ENCODE results near the gene EDC4.

The EDC4 gene

DNA sequence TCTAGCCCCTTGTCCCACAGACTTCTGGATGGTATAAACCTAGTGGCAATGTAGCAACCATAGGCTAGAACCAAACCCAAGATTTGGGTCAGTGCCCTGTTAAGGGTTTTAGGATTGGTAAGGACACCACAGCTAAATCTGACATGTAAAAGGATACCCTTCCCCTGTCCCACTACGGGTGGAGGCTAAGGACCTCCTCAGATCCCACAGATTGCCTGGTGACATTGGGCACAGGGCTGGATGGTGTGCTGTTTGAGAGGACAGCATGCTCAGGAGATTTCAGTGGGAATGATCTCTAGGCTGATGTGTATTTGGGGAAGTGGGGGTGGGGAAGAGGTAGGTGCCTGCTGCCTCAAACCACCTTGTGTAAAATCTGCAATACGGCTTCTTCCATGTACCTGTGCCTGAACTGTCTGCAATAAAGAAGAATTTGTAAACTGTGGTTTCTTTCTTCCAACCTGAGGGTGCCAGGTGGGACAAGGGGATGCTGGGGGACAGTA lies 671 bp upstream of the EDC4 start:
- Histone ChIP-seq H3K4me1 (ENCODE audit: control insufficient read depth, insufficient read depth, low read length) (no peaks in the 10 kb centered on the region), H3K9me3 (ENCODE audit: control insufficient read depth, insufficient read depth, low read depth, low read length) (no peaks in the 10 kb centered on the region), H3K27ac (ENCODE audit: extremely low read depth, low read depth, low read length) (no peak overlapping the region; the same call in 1 of the 2 replicates), H3K36me3 (ENCODE audit: control insufficient read depth in 2 of 2, insufficient read depth in 1 of 2, low read length in 2 of 2) (peaks cover 10 to 78% of the 10 kb centered on the region in 2 experiments), H3K4me3 (ENCODE audit: low read depth, low read length) (no peak overlapping the region)
- ChIA-PET CTCF (interaction anchor here (0.6 to 1.9 kb wide), 3 partner anchors 12 to 208 kb away, joined by 3 to 8 read pairs (median 6); partner anchors contain the start of gene NRN1L), POLR2A (interaction anchor here (0.6 to 1.1 kb wide), 4 partner anchors 10 to 64 kb away, joined by 3 to 5 read pairs (median 3); partner anchors contain the start of gene NUTF2)
- TF ChIP-seq ZNF707 (tag by site-specific recombination; IDR thresholded peaks at IDR 0.05) (no peak), ZFP3 (tag by site-specific recombination; IDR thresholded peaks at IDR 0.05; ENCODE audit: low read depth) (no peak), ZNF621 (tag by site-specific recombination; IDR thresholded peaks at IDR 0.05) (no peak)

- Histone ChIP-seq H3K27ac (ENCODE audit: extremely low read depth, low read depth, low read length) (peak overlapping the region; percentile 63; the same call in 1 of the 2 replicates), H3K9me3 (ENCODE audit: control insufficient read depth, insufficient read depth, low read depth, low read length) (no peaks in the 10 kb centered on the region), H3K4me3 (ENCODE audit: low read depth, low read length) (peak overlapping the region; percentile 79), H3K4me1 (ENCODE audit: control insufficient read depth, insufficient read depth, low read length) (no peaks in the 10 kb centered on the region), H3K36me3 (ENCODE audit: control insufficient read depth in 2 of 2, insufficient read depth in 1 of 2, low read length in 2 of 2) (peaks cover 5 to 78% of the 10 kb centered on the region in 2 experiments)
- TF ChIP-seq KLF1 (tag by site-specific recombination; IDR thresholded peaks at IDR 0.05), result peak; percentile 79
- TF ChIP-seq ZNF391 (tag by site-specific recombination; IDR thresholded peaks at IDR 0.05; ENCODE audit: borderline replicate concordance, low read depth), result no peak
- peak; percentile 69; the same call in 1 of the 2 replicates for TF ChIP-seq EGR2 (tag by site-specific recombination; IDR thresholded peaks at IDR 0.05; ENCODE audit: low read depth)
- TF ChIP-seq ZNF558 (tag by site-specific recombination; IDR thresholded peaks at IDR 0.05), result no peak
- no peak; the same call in 1 of the 2 replicates for TF ChIP-seq ZFP69B (tag by site-specific recombination; IDR thresholded peaks at IDR 0.05)
- no peak for TF ChIP-seq ZIC2 (tag by site-specific recombination; IDR thresholded peaks at IDR 0.05)
- peak; percentile 23; the same call in 1 of the 2 replicates for TF ChIP-seq ZNF341 (tag by site-specific recombination; IDR thresholded peaks at IDR 0.05; ENCODE audit: low read depth)
- TF ChIP-seq ZNF670 (tag by site-specific recombination; IDR thresholded peaks at IDR 0.05; ENCODE audit: low read depth), result no peak
- TF ChIP-seq ZNF791 (tag by site-specific recombination; IDR thresholded peaks at IDR 0.05), result no peak
- TF ChIP-seq ZBTB8A (tag by site-specific recombination; IDR thresholded peaks at IDR 0.05), result peak; percentile 68; the same call in 1 of the 2 replicates
- TF ChIP-seq SCRT2 (tag by site-specific recombination; IDR thresholded peaks at IDR 0.05), result no peak
- no peak for TF ChIP-seq ZSCAN5A (tag by site-specific recombination; IDR thresholded peaks at IDR 0.05)
- no peak for TF ChIP-seq BCL11B (tag by site-specific recombination; IDR thresholded peaks at IDR 0.05; ENCODE audit: low read depth)
- TF ChIP-seq, protein P1, sequence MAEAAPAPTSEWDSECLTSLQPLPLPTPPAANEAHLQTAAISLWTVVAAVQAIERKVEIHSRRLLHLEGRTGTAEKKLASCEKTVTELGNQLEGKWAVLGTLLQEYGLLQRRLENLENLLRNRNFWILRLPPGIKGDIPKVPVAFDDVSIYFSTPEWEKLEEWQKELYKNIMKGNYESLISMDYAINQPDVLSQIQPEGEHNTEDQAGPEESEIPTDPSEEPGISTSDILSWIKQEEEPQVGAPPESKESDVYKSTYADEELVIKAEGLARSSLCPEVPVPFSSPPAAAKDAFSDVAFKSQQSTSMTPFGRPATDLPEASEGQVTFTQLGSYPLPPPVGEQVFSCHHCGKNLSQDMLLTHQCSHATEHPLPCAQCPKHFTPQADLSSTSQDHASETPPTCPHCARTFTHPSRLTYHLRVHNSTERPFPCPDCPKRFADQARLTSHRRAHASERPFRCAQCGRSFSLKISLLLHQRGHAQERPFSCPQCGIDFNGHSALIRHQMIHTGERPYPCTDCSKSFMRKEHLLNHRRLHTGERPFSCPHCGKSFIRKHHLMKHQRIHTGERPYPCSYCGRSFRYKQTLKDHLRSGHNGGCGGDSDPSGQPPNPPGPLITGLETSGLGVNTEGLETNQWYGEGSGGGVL (tag by site-specific recombination; IDR thresholded peaks at IDR 0.05), result no peak
- TF ChIP-seq ZFHX2 (tag by site-specific recombination; conservative IDR thresholded peaks at IDR 0.05), result peak; percentile 71
- TF ChIP-seq, protein P2, sequence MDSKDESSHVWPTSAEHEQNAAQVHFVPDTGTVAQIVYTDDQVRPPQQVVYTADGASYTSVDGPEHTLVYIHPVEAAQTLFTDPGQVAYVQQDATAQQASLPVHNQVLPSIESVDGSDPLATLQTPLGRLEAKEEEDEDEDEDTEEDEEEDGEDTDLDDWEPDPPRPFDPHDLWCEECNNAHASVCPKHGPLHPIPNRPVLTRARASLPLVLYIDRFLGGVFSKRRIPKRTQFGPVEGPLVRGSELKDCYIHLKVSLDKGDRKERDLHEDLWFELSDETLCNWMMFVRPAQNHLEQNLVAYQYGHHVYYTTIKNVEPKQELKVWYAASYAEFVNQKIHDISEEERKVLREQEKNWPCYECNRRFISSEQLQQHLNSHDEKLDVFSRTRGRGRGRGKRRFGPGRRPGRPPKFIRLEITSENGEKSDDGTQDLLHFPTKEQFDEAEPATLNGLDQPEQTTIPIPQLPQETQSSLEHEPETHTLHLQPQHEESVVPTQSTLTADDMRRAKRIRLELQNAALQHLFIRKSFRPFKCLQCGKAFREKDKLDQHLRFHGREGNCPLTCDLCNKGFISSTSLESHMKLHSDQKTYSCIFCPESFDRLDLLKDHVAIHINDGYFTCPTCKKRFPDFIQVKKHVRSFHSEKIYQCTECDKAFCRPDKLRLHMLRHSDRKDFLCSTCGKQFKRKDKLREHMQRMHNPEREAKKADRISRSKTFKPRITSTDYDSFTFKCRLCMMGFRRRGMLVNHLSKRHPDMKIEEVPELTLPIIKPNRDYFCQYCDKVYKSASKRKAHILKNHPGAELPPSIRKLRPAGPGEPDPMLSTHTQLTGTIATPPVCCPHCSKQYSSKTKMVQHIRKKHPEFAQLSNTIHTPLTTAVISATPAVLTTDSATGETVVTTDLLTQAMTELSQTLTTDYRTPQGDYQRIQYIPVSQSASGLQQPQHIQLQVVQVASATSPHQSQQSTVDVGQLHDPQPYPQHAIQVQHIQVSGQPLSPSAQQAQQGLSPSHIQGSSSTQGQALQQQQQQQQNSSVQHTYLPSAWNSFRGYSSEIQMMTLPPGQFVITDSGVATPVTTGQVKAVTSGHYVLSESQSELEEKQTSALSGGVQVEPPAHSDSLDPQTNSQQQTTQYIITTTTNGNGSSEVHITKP (tag by site-specific recombination; IDR thresholded peaks at IDR 0.05), result no peak
- TF ChIP-seq ZNF354C (tag by site-specific recombination; IDR thresholded peaks at IDR 0.05; ENCODE audit: borderline replicate concordance, low read depth), result no peak
- TF ChIP-seq YY1 (tag by site-specific recombination; IDR thresholded peaks at IDR 0.05), result no peak
- CTCF ChIA-PET, result interaction anchor here (0.6 to 1.9 kb wide), 6 partner anchors 10 to 64 kb away, joined by 3 to 13 read pairs (median 4); partner anchors contain the start of gene NRN1L
- POLR2A ChIA-PET, result interaction anchor here (0.6 to 1.7 kb wide), 12 partner anchors 11 to 312 kb away, joined by 3 to 8 read pairs (median 4); partner anchors contain the start of genes CTCF, GFOD2, NRN1L and NUTF2
These were observed 851 bp downstream of the EDC4 start for GRCh38 chr16:67873435-67874370.
